ENCODE measurements around the gene CIBAR2.

DNA sequence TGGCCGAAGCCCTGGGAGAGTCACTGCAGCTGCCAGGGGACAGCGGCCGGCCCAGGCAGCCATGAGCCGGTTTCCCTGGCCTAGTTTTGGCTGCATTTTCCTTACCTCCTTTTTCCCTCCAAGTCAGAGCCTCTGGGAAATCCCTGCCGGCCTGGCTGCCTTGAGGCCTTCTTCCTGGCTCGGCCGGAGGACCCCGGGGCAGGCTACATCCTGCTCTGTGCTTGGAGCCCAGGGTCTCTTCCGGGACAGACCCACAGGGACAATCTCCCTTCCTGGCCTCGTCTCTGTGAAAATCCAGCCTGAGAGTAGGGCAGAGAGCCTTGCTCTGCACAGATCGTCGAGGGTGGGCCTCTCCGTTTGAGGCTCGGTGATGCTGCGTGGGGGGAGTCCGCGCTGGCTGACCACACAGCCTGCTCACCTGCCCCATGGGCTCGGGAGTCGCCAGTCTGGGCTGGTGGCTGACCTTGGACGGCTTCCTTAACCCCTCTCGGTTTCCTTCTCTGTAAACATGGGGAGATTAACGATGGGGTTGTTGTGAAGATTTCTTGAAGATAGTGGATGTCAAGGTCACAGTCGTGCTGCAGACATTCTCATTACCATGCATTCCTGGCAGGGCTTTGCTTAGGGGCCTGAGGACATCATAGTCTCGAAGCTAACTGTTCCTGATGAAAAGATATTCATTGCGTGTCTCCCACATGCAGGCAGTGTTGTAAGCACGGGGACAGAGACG, 34.8 kb upstream of the CIBAR2 start:
- TF ChIP-seq CTCF (IDR thresholded peaks at IDR 0.05) (no peak), POLR2A (IDR thresholded peaks at IDR 0.05) (no peak)

Data from Peyer's patch (tissue), 4 donors.